ENCODE results near the gene CXCL17.
"Not testable (repeated sequence)": the region's sequence is repeated elsewhere in the genome, so short reads cannot be mapped to it uniquely, and the experiment has no call there.

The CXCL17 gene

DNA sequence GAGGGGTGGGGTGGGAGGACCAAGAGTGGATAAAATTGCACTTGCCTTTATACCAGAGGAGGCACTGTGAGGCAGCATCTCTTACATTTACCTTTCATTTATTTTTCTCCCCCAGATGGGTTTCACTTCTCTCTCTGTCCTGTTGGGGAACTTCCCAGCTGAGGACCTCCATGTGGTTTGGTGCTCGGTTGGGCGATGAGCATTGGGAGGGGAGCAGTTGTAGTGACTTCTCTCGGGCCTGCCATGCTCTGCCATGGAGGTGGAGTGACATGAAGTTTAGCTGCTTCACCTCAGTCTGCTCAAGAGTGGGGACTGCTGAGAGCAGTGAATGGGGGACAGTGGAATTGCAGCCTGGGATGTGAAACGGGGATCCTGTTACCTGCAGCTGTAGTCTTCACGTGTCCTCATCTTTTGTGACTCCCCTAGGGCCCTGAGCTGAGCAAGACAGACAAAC is 23.1 kb upstream of the CXCL17 start:
- DNase-seq (ENCODE audit: low read depth), result no peak

GRCh38 chr19:42461700-42462324 is 19.1 kb upstream of the CXCL17 start:
- DNase-seq (ENCODE audit: low read depth), result no peak

DNA sequence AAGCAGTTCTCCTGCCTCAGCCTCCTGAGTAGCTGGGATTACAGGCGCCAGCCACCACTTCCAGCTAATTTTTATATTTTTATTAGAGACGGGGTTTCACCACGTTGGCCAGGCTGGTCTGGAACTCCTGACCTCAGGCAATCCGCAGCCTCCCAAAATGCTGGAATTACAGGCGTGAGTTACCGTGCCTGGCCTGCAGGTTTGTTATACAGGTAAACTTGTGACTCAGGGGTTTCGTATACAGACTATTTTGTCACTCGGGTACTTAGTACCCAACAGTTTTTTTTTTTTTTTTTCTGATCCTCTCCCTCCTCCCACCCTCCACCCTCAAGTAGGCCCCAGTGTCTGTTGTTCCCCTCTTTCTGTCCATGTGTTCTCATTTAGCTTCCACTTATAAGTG is 18.5 kb upstream of the CXCL17 start:
- not testable (repeated sequence) for DNase-seq (ENCODE audit: low read depth)

- DNase-seq (ENCODE audit: low read depth), result no peak
Measured at GRCh38 chr19:42459926-42460325, 17.2 kb upstream of the CXCL17 start.

DNA sequence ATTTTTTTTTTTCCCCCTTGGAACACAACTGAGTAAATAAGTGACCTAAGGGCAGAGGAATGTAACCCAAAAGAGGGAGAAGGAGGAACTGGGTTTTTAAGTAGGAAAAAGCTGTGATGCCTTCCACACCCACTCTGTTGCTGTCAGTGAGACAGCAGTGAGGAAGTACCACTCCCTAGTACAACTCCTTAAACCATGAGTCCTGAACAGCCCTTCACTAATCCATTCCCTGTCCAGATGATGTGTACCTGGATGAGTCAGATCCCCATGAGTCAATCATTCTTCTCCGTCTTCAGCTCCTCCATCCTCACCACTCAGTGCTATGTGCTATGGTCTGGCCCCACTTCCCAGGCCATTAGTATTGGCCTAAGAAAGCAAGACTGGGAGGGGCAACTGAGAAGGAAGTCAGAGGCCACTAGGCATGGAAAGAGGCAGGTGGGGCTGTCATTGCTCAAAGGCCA is 12.9 kb upstream of the CXCL17 start:
- no peak for DNase-seq (ENCODE audit: low read depth)

DNA sequence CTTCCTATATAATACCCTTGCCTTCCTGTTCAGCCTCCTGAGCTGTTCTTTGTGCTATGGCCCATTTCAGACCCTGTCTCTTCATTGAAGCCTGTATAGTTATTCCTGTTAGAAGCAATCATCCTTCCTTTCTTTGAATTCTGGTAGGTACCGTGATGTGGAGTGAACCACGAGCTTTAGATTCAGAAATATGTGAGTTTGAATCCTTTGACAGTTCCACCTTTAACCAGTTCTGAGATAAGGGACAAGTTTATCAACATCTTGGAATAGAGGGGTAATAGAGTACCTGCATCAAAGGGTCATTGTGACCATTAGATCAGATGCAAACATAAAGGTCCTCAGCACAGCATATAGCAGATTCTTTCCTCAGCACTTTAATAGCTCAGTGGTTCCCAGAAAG is 12.3 kb upstream of the CXCL17 start:
- no peak for DNase-seq (ENCODE audit: low read depth)

DNA sequence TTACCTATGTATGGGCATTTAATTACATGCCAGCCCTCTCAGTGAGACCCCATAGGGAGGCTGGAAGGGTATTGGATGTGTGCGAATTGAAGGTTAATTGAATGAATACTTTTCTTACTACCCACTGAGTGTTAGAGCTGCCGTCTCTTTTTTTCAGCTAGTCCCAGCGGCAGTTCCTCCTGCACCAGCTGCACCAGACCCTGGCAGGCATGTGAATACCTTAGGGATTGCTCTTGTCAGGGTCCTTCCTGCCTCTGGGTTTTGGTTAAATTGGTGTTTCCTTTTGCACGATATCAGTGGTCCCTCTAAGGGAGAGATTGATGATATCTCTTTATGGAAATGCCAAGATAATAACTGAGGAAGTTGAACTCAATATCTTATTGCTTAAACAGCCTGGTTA is 9.8 kb upstream of the CXCL17 start:
- no peak for DNase-seq (ENCODE audit: low read depth)

GRCh38 chr19:42450314-42450934 is 7.7 kb upstream of the CXCL17 start:
- DNase-seq (ENCODE audit: low read depth), result peak; percentile 71

DNA sequence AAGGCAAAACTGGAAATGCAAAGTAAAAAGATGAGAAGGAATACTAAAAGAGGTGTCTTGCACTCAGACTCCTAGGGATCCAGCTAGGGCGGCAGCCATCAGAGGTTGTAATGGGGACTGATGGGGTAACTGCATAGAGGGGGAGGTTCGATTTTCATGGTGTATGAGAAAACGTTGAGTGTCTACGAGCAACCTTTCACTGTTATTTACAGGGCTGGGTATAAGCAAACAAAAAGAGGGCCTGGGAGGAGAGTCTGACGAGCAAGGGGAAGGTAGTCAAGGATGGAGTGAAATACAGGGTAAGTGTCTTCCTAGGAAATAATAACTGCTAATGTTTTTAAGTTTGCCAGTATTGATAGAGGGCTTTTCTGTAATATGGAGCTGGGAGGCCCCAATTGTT is 5.6 kb upstream of the CXCL17 start:
- not testable (repeated sequence) for DNase-seq (ENCODE audit: low read depth)

DNA sequence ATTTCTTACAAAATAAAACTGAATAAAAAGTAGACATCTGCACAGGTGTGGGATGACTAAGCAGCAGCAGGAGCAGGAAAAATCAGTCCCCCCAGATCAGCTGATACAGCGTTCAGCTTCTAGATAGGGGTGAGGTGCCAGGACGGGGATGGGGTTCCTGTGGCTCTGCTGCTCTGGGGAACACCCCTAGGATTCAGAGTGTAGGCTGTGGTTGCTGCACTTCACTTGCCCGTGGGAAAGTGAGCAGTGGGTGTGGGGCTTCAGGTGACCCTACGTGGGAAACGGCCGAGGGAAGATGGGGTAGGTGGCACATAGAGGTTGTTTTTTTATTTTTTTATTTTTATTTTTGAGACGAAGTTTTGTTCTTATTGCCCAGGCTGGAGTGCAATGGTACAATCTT is 3.2 kb upstream of the CXCL17 start:
- no peak for DNase-seq (ENCODE audit: low read depth)

DNA sequence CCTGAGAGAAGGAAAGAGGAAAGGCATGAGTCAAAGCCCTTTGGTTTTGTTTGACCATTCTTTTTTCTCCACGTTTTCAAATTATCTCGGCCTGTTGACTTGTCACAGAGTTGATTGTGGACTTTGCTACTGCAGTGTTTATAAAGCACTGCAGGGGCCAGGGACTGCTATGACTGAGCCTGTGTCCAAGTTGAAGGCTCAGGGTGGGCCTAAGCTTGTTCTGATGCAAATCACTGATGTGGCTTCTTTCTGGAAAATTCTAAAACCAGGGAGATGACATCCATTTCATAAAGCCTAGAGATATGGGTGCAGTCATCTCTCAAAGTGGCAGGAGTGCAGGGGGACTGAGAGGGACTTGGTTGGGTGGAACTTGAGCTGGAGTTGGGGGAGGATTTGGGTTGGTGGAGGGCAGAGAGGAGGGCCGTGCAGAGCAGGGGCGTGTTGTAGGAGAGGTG is 1.2 kb upstream of the CXCL17 start:
- no peak for DNase-seq (ENCODE audit: low read depth)

DNA sequence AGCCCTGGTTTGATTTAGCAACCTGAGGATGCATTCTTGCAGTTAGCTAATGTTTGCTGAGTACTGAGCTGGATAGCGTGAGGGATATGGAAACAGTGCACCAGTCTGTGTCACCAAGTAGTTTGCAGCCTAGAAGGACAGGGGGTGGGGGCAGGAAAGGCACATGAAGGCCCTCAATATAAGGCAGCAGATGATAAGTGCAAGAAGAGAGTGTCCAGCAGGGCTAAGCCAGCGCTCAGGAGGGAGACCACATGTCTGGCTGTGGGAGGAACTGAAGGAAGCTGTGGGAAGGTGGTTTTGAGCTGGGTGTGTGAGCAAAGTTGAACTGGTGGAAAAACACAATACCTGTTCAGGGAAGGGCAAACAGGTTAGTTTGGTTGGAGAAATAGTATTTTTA is 1.7 kb downstream of the CXCL17 start:
- no peak for DNase-seq (ENCODE audit: low read depth)

DNA sequence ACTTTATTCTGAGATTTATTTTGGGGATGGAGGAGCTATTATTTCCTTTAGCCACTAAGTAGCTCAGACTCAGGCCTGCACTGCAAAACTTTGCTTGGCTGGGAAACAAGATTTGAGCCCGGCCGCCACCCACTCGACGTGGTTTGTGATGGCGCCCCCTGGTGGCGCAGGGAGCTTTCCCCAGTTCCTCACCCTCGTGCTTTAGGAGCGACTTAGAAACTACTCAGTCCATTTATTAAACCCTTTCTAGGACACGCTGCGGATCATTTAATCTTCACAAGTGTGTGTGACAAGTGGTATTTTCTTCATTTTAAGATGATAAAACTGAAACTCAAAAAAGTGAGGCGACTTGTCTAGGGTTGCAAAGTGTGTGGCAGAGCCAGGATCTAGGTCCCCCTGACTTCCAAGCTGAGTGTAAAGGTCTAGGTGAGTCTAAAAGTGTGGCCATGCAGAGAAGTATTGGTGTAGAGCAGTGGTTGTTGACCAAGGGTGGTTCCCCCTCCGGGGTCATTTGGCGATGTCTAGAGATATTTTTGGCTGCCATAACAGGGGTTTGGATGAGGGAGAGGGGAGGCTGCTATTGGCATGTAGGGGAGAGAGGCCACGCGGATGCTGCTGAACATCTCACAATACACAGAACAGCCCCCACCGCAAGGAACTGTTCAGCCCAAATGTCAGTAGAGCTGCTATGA is 2.2 kb downstream of the CXCL17 start:
- peak; percentile 42 for DNase-seq (ENCODE audit: low read depth)

DNA sequence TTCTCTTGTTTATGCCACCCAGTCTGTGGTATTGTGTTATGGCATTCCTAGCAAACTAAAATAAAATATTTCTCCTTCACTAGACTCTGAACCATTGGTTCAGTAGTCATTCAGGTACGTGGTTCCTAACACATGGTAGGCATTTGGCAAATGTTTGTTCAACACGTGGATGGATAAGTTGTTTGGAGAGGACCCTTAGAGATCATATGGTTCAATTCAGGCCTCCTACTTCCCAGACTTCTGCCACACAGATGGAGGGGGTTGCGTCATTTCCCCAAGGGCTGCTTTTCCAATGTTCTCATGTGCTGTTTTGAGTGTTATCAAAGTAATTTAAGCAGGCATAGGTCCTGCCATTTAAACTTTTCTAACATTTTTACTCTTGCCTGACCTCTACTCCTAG is 6.7 kb downstream of the CXCL17 start:
- DNase-seq (ENCODE audit: low read depth), result no peak

DNA sequence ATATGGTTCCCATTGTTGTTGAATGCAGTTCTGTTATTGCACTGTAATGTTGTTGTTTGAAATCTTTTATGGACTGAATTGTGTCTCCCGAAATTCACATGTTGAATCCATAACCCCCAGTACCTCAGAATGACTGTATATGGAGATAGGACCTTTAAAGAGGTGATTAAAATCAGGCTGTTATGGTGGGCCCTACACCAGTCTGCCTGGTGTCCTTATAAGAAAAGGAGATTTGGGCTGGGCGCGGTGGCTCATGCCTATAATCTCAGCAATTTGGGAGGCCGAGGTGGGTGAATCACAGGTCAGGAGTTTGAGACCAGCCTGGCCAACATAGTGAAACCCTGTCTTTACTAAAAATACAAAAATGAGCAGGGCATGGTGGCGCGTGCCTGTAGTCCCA is 7.4 kb downstream of the CXCL17 start:
- no peak for DNase-seq (ENCODE audit: low read depth)

DNA sequence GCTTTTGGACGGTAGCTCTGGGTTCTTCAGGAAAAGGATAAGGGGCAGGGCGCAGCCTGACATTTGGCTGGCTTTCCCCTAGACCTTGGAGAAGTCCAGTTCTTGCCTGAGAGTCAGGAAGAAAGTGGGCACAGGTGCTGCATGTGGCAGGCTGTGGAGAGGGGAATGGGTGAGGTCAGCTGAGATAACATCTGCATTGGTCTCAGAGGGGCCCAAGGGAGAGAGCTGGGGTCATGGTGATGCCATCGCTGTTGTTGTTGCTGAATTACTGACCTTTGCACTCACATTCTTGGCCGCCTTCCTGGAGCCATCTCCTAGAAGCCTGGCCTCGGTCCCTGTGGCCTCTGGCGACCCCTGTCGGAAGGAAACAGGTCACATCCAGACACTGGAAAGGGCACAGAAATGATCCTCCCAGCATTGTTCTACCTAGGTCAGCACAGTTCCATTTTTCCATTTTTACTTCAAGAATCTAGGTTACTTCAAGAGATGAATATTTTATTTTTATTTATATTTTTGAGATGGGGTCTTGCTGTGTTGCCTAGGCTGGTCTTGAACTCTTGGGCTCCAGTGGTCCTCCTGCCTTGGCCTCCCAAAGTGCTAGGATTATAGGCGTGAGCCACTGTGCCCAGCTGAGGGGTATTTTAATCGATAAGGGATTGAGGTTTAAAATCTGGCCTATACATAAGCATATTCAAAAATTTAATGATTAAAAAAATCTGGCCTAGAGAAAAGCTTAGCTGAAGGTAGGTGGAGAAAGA is 9.1 kb downstream of the CXCL17 start:
- peak; percentile 64 for DNase-seq (ENCODE audit: low read depth)

GRCh38 chr19:42431486-42431885 is 11.3 kb downstream of the CXCL17 start:
- no peak for DNase-seq (ENCODE audit: low read depth)

- no peak for DNase-seq (ENCODE audit: low read depth)
Measured at GRCh38 chr19:42428676-42429075, 14.1 kb downstream of the CXCL17 start.

- no peak for DNase-seq (ENCODE audit: low read depth)
Measured at GRCh38 chr19:42427313-42427712, 15.4 kb downstream of the CXCL17 start, which contains the start of gene LIPE. Gene LIPE, minus strand, starts transcription at chr19:42427388. Its CDS starts 239 bp downstream, at chr19:42427149.

DNA sequence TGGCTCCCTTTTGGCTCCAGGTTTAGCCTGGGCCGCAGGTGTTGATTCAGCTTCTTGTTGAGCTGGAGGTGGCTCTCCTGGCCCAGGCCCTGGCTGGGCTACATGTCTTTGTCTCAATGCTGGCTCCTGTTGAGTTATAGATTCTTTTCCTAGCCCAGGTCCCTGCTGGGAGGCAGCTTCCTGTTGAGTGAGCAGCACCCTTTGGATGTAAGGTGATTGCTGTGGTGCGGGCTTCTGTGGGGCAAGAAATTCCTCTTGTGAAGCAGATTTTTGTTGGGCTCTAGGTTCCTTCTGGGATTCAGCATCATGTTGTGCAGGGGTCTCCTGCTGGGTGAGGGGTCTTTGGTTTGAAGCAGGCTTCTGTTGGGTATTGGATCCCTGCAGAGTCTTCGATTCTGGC is 16.1 kb downstream of the CXCL17 start:
- DNase-seq (ENCODE audit: low read depth), result no peak

- no peak for DNase-seq (ENCODE audit: low read depth)
Measured at GRCh38 chr19:42424712-42425131, 18.0 kb downstream of the CXCL17 start.

- no peak for DNase-seq (ENCODE audit: low read depth)
Measured at GRCh38 chr19:42424345-42424707, 18.4 kb downstream of the CXCL17 start.
